A172 (cell line): ENCODE data around the gene NADK. TPM values are rescaled to one million over a fixed set of nuclear protein-coding genes. Genes with fewer than 3 reads are reported as not detected.
"Not testable (repeated sequence)": the region's sequence is repeated elsewhere in the genome, so short reads cannot be mapped to it uniquely, and the experiment has no call there.

Experiments used
- DNase-seq: peaks from one replicate; pipeline ENCODE4 v3.0.0-alpha.2; 2015; ENCODE audit warnings: low spot score
- total RNA-seq: library from RNA; depleted of rRNA; stranded (reverse); fragments of >200 nt; shearing (Covaris generic); gene quantifications from 2 replicates; pipeline ENCODE4 v1.2.3, GENCODE V29; 2014; rRNA removed

The NADK gene
- total RNA-seq, 1 experiment from 2014 or later: 31.5 TPM

GRCh38 chr1:1707241-1707640 lies 71.0 kb downstream of the NADK start:
- DNase-seq: not testable (repeated sequence)

- not testable (repeated sequence) for DNase-seq
These were observed 72.6 kb downstream of the NADK start for GRCh38 chr1:1705623-1706022.

- DNase-seq: not testable (repeated sequence)
These were observed 73.8 kb downstream of the NADK start for GRCh38 chr1:1704284-1704957.

- no peak for DNase-seq
These were observed 74.5 kb downstream of the NADK start for GRCh38 chr1:1703796-1704195.

- not testable (repeated sequence) for DNase-seq
These were observed 75.8 kb downstream of the NADK start for GRCh38 chr1:1702506-1702905.

Other genes with a start within 250 kb of the NADK start
- gene TMEM240, start 237.8 kb downstream of the NADK start, total RNA-seq: not detected in 2 replicates
- gene SSU72, start 203.6 kb downstream of the NADK start, total RNA-seq: 49.7 and 56.2 TPM in 2 replicates
- gene FNDC10, start 178.3 kb downstream of the NADK start, total RNA-seq: not detected in 2 replicates
- gene MIB2, start 163.0 kb downstream of the NADK start, total RNA-seq: 13.9 and 19.4 TPM in 2 replicates
- gene MMP23B, start 146.3 kb downstream of the NADK start, total RNA-seq: 3.9 TPM in 1 of 2 replicates, not detected in the other
- 9.0 and 9.6 TPM in 2 replicates for gene CDK11B, start 119.5 kb downstream of the NADK start, total RNA-seq
- 5.2 and 6.8 TPM in 2 replicates for gene SLC35E2B, start 85.7 kb downstream of the NADK start, total RNA-seq
- 6.6 and 9.8 TPM in 2 replicates for gene CDK11A, start 54.1 kb downstream of the NADK start, total RNA-seq
- gene GNB1, start 112.6 kb upstream of the NADK start, total RNA-seq: 39.2 and 44.0 TPM in 2 replicates
- not detected in 2 replicates for gene CALML6, start 136.8 kb upstream of the NADK start, total RNA-seq
- not detected in 2 replicates for gene TMEM52, start 140.8 kb upstream of the NADK start, total RNA-seq
- gene CFAP74, start 225.3 kb upstream of the NADK start, total RNA-seq: not detected in 2 replicates
- gene GABRD, start 240.9 kb upstream of the NADK start, total RNA-seq: 0.07 and 0.26 TPM in 2 replicates